Ishikawa (cell line): ENCODE measurements around the gene ANKFN1.

Experiments used
- EGR1 ChIP-seq: IDR thresholded peaks from 2 replicates; pipeline ENCODE4 v1.6.1; 2012
- FOXM1 ChIP-seq: IDR thresholded peaks from 2 replicates; pipeline ENCODE4 v1.6.1; 2012; ENCODE audit warnings: low read depth, borderline replicate concordance
- RAD21 ChIP-seq: IDR thresholded peaks from 2 replicates; pipeline ENCODE4 v1.6.1; 2012; ENCODE audit warnings: low read depth
- REST ChIP-seq: IDR thresholded peaks from 2 replicates; pipeline ENCODE4 v1.6.1; 2012; ENCODE audit warnings: low read depth, mild to moderate bottlenecking
- TAF1 ChIP-seq: IDR thresholded peaks from 2 replicates; pipeline ENCODE4 v1.6.1; 2012; ENCODE audit warnings: low read depth, mild to moderate bottlenecking
- TCF12 ChIP-seq: IDR thresholded peaks from 2 replicates; pipeline ENCODE4 v1.6.1; 2012; ENCODE audit warnings: low read depth
- TEAD4 ChIP-seq: IDR thresholded peaks from 2 replicates; pipeline ENCODE4 v1.6.1; 2012
- YY1 ChIP-seq: IDR thresholded peaks from 2 replicates; pipeline ENCODE4 v1.6.1; 2012; ENCODE audit warnings: low read depth
- ZBTB7A ChIP-seq: IDR thresholded peaks from 2 replicates; pipeline ENCODE4 v1.6.1; 2012; ENCODE audit warnings: low read depth
- TF ChIP-seq, protein P1 (sequence below): IDR thresholded peaks from 2 replicates; pipeline ENCODE4 v1.6.1; 2012

GRCh38 chr17:56325313-56326000 is 172.2 kb downstream of the ANKFN1 start:
- TF ChIP-seq REST (no peak), YY1 (no peak), EGR1 (no peak), TAF1 (no peak), TEAD4 (no peak), FOXM1 (no peak), TCF12 (no peak), ZBTB7A (no peak), RAD21 (no peak)
- TF ChIP-seq, protein P1, sequence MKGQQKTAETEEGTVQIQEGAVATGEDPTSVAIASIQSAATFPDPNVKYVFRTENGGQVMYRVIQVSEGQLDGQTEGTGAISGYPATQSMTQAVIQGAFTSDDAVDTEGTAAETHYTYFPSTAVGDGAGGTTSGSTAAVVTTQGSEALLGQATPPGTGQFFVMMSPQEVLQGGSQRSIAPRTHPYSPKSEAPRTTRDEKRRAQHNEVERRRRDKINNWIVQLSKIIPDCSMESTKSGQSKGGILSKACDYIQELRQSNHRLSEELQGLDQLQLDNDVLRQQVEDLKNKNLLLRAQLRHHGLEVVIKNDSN, result no peak
